ENCODE measurements around the gene SCAF11.
"Not testable (repeated sequence)": the region's sequence is repeated elsewhere in the genome, so short reads cannot be mapped to it uniquely, and the experiment has no call there.

- not testable (repeated sequence) for TF ChIP-seq CTCF (conservative IDR thresholded peaks at IDR 0.05; ENCODE audit: low read depth, low read length); EZH2 (IDR thresholded peaks at IDR 0.05; ENCODE audit: borderline replicate concordance, low read depth, low read length, poor library complexity, severe bottlenecking)
Observed at GRCh38 chr12:46017866-46018375, 27.5 kb upstream of the SCAF11 start.
